NCI-H2107 (cell line): ENCODE results near the gene FAM8A1.
"Not testable (repeated sequence)": the region's sequence is repeated elsewhere in the genome, so short reads cannot be mapped to it uniquely, and the experiment has no call there.

ENCODE experiments used
- DNase-seq: peaks from one replicate; lab custom pipeline; 2025; lab: John Stamatoyannopoulos, UW

The FAM8A1 gene

GRCh38 chr6:17599877-17600526 lies at the start of gene FAM8A1:
Gene FAM8A1, plus strand, starts transcription at chr6:17600302. Its CDS starts 108 bp downstream, at chr6:17600410.
- peak; percentile 78 for DNase-seq

- DNase-seq, result no peak
Measured at GRCh38 chr6:17551383-17551958, 48.6 kb upstream of the FAM8A1 start.

GRCh38 chr6:17552861-17553260 lies 47.2 kb upstream of the FAM8A1 start:
- DNase-seq, result no peak

DNA sequence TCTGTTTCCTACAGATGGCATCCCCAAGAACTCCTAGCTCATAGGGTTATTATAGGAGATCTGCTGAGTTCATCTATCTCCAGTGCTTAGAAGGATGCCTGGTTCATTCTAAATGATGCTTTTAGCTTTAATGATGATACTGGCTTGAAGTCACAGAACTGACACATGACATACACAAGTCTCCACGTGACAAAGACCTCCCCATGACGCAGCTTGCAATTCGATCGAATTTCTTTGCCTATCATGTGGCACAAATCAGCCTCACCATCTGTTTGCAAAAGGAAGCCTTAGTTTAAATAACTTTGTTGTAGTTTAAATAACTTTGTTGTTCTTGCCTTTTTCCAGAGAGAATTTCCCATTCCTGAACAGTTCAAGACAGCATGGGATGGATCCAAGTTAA lies 44.1 kb upstream of the FAM8A1 start:
- DNase-seq, result no peak

- DNase-seq, result no peak
Measured at GRCh38 chr6:17562636-17563035, 37.5 kb upstream of the FAM8A1 start.

DNA sequence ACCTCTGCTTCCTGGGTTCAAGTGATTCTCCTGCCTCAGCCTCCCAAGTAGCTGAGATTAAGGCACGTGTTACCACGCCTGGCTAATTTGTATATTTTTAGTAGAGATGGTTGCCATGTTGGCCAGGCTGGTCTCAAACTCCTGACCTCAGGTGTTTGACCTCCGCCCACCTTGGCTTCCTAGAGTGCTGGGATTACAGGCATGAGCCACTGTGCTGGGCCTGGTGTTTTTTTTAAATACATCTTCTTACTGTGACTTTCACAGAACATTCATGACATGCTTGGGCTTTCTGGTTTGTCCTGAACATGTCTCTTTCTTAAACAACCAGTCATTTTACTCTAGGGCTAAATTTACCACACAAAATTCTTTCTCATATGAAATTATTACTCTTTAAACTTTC lies 34.7 kb upstream of the FAM8A1 start:
- DNase-seq, result no peak

DNA sequence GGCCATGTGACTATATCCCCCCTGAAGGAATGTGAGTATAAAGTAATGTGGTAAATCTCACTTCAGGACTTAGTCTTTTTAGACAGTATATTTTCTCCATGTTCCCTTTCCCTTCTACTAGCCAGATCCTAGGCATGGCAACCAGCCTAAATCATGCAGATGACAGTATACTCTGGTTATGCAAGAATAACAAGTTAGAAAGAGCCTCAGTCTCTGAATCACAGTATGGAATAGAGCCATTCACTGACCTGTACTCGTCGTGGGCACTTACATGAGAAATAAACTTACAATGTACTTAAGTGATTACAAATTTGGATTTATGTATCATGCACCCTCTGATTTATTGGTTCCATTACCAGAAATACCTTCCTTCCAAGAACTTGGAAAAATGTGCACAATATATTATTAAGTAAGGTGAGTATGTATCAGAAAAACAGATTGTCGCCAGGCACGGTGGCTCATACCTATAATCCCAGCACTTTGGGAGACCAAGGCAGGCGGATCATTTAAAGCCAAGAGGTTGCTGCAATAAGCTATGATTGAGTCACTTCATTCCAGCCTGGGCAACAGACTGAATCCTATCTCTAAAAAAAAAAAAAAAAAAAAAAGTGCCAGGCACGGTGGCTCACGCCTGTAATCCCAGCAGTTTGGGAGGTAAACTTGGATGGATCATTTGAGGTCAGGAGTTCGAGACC lies 25.1 kb upstream of the FAM8A1 start:
- DNase-seq, result no peak

- no peak for DNase-seq
Measured at GRCh38 chr6:17577059-17577458, 23.0 kb upstream of the FAM8A1 start.

GRCh38 chr6:17580518-17581048 lies 19.5 kb upstream of the FAM8A1 start:
- DNase-seq, result no peak

- not testable (repeated sequence) for DNase-seq
Measured at GRCh38 chr6:17581282-17581681, 18.8 kb upstream of the FAM8A1 start.

GRCh38 chr6:17583811-17584210 lies 16.3 kb upstream of the FAM8A1 start:
- no peak for DNase-seq

DNA sequence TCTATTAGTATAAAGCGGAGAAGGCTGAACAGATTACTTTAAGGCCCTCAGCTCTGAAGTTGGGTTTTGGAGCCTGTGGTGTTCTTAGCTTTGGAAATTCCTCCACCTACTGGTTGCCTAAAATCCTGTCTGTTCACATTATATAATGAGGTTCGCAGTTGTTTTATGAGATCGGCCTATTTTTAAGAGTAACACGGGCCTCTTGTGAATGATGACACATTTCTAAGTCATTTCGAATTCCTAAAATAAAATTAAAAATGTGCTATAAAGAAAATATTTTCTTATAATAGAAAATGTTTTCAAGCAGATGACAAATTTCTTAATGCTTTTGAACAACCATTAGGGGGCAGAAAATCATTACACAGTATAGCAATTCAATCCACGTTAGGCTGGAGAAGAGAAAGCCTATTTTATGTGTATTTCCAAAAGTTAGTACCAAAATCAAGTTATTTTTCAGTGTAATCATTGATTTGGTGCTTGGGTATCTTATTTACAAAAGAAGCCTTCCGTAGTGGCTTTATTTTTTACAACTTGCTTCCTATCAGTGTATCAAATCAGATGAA lies 15.8 kb upstream of the FAM8A1 start:
- DNase-seq, result peak; percentile 26

- DNase-seq, result no peak
Measured at GRCh38 chr6:17585766-17586490, 14.2 kb upstream of the FAM8A1 start.

GRCh38 chr6:17586623-17587022 lies 13.5 kb upstream of the FAM8A1 start:
- DNase-seq, result not testable (repeated sequence)

DNA sequence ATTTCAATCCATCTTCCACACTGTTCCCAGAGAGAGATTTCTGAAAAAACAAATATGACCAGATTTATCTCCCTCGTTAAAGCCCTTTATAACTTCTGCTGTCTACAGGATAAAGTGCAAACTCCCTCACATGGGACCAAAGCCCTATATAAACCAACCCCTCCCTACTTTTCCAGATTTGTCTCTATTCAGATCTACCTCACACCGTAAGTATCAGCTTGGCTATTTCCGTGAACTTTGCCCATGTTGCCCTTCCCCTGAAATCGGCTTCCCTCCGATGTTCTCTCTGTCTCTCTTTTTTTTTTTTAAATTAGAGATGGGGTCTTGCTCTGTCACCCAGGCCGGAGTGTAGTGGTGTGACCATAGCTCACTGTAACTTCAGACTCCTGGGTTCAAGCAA lies 12.1 kb upstream of the FAM8A1 start:
- DNase-seq, result no peak

DNA sequence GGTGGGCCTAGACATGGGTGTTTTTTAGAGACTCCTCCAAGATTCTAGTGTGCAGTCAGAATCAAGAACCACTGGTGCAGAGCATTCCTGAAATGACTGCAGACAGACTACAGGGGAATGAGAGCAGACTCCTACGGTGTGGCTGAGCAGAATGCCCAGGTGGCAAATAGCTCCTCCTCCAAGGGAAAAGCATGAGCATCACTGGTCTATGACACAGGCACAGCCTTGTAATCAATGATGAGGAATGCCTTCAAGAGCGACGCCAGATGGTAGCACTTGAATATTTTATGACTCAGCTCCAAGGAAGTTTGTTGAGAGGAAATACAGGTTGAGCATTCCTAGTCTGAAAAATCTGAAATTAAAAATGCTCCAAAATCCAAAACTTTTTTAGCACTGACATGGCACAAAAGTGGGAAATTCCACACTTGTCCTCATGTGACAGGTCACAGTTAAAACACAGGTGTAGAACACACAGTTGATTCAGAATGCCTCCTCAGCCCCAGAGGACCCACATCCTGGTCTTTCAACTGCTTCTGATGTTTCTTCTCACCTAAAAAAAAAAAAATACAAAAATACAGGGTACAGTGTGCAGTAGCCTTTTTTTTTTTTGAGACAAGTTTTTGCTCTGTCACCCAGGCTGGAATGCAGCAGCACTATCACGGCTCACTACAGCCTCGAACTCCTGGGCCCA lies 10.6 kb upstream of the FAM8A1 start:
- DNase-seq, result peak; percentile 16

GRCh38 chr6:17591287-17591686 lies 8.8 kb upstream of the FAM8A1 start:
- DNase-seq, result no peak

- DNase-seq, result no peak
Measured at GRCh38 chr6:17593246-17593645, 6.9 kb upstream of the FAM8A1 start.

DNA sequence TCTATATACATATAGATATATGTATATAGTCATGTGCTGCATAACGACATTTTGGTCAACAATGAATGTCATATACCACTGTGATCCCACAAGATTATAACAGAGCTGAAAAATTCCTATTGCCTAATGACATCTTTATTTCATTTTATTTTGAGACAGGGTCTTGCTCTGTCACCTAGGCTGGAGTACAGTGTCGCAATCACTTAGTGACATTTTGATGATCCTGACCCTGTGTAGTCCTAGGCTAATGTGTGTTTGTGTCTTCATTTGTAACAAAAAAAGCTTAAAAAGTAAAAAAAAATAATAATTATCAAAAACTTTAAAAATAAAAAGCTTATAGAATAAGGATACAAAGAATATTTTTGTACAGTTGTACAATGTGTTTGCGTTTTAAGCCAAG lies 4.0 kb upstream of the FAM8A1 start:
- no peak for DNase-seq

DNA sequence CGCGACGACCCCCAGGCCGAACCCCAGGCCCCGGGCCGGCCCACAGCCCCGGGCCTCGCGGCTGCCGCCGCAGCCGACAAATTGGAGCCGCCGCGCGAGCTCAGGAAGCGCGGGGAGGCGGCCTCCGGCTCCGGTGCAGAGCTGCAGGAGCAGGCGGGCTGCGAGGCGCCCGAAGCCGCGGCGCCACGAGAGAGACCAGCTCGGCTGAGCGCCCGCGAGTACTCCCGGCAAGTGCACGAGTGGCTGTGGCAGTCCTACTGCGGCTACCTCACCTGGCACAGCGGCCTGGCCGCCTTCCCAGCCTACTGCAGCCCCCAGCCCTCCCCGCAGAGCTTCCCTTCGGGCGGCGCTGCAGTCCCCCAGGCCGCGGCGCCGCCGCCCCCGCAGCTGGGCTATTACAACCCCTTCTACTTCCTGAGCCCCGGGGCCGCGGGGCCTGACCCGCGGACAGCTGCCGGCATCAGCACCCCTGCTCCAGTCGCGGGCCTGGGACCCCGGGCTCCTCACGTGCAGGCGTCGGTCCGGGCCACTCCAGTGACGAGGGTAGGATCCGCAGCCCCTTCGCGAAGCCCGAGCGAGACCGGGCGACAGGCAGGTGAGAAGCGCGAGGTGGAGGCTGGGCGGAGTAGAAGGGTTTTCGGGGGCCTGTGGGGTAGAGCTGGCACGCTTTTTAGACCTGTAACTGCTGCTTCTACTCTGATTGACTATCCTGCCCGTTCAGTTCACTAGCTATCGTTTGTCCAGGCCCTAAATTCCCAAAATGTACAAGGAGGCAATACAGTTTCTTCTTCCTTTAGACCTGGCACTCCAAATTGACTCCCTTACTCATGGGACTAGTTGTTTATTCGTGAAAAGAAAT lies 654 bp downstream of the FAM8A1 start:
- no peak for DNase-seq

DNA sequence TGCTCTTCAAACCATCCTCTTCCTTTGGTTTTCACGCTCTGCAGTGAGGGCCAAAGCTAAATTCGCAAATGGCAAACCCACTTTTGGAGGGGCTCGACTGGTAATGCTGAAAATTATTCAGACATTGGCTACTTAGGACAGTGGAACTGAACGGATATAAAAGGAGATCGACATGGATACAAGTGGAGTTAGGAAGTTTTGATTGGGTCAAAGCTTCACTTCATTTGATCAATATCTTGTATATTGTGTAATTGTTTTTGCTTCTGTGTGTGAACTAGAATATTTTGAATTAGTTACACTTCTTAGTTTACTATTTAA lies 1.2 kb downstream of the FAM8A1 start:
- DNase-seq, result no peak
